PFSK-1 (cell line): Measurements from ENCODE around the gene CYS1. TPM values are rescaled to one million over a fixed set of nuclear protein-coding genes. Genes with fewer than 3 reads are reported as not detected.

Source experiments
- FOXP2 ChIP-seq: optimal IDR thresholded peaks from 2 replicates; pipeline ENCODE3; 2011; ENCODE audit warnings: borderline replicate concordance, control low read depth, inconsistent platforms; ENCODE audit not compliant: insufficient read depth; ENCODE audit errors: extremely low read length, extremely low read depth
- POLR2AphosphoS5 ChIP-seq: IDR thresholded peaks from 2 replicates; pipeline ENCODE4 v1.6.1; 2012; ENCODE audit warnings: low read depth, mild to moderate bottlenecking, control low read depth, low read length, moderate library complexity
- REST ChIP-seq, 2 experiments: IDR thresholded peaks; 2 replicates each; pipeline versions ENCODE4 v1.6.1 to v1.8.0; 2011 to 2012; ENCODE audit warnings: low read depth in 2 of 2, low read length in 2 of 2, control low read depth in 1 of 2, inconsistent platforms in 1 of 2, mild to moderate bottlenecking in 1 of 2, moderate library complexity in 1 of 2; ENCODE audit not compliant: insufficient read depth in 1 of 2
- SIN3A ChIP-seq: IDR thresholded peaks from 2 replicates; pipeline ENCODE4 v1.6.1; 2012; ENCODE audit warnings: mild to moderate bottlenecking, low read length, moderate library complexity, borderline replicate concordance; ENCODE audit not compliant: insufficient read depth
- TAF1 ChIP-seq: IDR thresholded peaks from 2 replicates; pipeline ENCODE4 v1.6.1; 2012; ENCODE audit warnings: low read length, control low read depth, borderline replicate concordance; ENCODE audit not compliant: insufficient read depth
- polyA plus RNA-seq: library from polyadenylated mRNA; unstranded; fragments of >200 nt; gene quantifications from one replicate; pipeline ENCODE4 v1.2.1, GENCODE V29; 2012; ENCODE audit warnings: low read depth, missing spikeins; ENCODE audit not compliant: insufficient read length

The CYS1 gene
- polyA plus RNA-seq = 3.9 TPM

DNA sequence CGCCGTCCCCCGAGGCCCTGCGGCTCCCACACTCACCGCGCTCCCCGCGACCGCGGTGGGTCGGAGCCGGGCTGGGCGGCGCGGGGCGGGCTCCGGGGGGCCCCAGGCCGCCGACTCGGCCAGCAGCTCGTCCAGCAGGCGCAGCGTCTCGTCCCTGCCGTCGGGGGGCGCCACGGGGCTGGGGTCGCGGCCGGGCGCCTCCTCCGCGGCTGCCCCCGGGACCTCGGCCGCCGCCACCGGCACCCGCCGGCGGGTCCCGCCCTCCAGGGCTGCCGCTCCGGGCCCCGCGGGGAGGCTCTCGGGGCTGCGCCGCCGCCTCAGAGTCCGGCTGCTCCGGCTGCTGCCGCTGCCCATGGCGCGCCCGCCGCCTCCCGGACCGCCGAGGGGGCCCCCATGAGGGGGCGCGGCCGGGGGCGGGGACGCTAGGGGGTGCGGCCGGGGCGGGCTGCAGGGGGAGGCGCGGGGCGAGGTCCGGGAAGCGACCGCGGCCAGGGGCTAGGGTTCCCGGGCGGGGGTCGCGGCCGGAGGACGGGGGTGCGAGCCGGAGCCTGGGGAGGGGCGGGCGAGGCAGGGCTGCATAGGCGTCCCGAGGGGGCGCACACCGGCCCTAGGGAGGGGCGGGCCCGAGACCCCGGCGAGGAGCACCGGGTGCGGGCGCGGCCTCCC is at the start of gene CYS1:
CYS1 (minus strand) TSS at position 542 of the 666 bp plus-strand sequence; CDS start at position 354, 188 bp downstream.
- TF ChIP-seq FOXP2 (peak; percentile 26), REST (IDR thresholded peaks at IDR 0.05; ENCODE audit: insufficient read depth in 1 of 2, low read depth in 2 of 2, low read length in 2 of 2) (no peak), SIN3A (no peak)

DNA sequence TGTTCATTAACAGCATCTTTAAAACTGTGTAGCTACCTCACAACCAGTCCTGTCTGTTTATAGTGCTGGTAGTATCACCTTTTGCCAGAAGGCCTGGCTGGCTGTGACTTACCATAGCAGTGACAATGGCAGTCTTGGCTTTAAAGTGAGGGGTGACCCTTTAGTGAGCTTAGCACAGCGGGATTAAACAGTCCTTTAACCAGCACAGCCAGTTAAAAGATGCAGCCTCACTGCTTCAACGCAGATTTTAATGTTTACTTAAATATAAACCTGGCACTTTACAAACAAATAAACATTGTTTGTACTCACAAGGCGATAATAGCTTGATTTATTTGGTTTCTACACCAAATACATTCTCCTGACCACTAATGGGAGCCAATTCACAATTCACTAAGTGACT is 49.3 kb upstream of the CYS1 start:
- TF ChIP-seq FOXP2 = no peak
- TF ChIP-seq POLR2AphosphoS5 = no peak
- no peak for TF ChIP-seq SIN3A
- no peak for TF ChIP-seq REST (IDR thresholded peaks at IDR 0.05; ENCODE audit: insufficient read depth in 1 of 2, low read depth in 2 of 2, low read length in 2 of 2)
- no peak for TF ChIP-seq TAF1

DNA sequence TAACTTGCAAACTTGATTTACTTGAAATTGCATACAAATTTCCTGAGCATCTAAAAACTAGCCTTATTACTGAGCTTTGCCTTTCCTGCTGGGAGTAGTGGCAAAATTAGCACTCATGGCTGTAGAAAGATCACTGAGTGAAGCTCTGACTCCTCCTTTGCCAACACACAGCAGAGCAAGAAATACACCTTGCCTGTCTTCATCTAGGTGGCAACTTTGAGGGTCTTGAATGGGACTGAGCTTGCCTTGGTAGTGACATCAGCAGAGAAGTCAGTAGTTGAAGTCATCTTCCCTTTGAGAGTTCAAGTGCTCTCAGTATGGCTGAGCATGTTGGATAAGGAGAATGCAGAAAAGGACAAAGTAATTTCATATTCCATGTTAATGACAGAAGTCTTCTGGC is 48.2 kb upstream of the CYS1 start:
- TF ChIP-seq TAF1 = no peak
- TF ChIP-seq FOXP2 = no peak
- TF ChIP-seq REST (IDR thresholded peaks at IDR 0.05; ENCODE audit: insufficient read depth in 1 of 2, low read depth in 2 of 2, low read length in 2 of 2) = no peak
- TF ChIP-seq SIN3A = no peak
- no peak for TF ChIP-seq POLR2AphosphoS5

DNA sequence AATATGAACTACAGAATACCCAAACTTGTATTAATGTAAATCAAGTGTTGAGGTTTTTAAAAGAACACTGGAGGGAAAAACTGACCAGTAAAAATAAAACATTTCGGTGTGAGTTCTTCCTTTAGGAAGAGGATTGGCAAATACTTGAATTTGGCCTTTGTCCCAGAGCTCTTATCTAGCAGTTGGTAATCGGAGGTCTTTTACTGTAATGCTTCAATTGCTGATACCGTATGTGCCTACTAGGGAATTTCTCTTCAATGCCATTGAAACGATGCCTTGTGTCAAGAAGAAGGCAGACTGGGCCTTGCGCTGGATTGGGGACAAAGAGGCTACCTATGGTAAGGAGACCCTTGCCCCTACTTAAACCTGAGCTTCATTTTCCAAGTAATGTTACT is 46.4 kb upstream of the CYS1 start:
- 0 out of 2 replicates have a peak, but pooled peaks have one; percentile 17 for TF ChIP-seq POLR2AphosphoS5
- no peak for TF ChIP-seq SIN3A
- TF ChIP-seq REST (IDR thresholded peaks at IDR 0.05; ENCODE audit: insufficient read depth in 1 of 2, low read depth in 2 of 2, low read length in 2 of 2) = no peak
- TF ChIP-seq TAF1 = no peak
